ENCODE data around the gene NEFH. TPM values are rescaled to one million over a fixed set of nuclear protein-coding genes. Genes with fewer than 3 reads are reported as not detected.
A peak's percentile ranks its signal among the peaks of the same experiment; 100 is the strongest.

The NEFH gene
- total RNA-seq, 2 experiments from 2014 or later = 1.8 TPM

DNA sequence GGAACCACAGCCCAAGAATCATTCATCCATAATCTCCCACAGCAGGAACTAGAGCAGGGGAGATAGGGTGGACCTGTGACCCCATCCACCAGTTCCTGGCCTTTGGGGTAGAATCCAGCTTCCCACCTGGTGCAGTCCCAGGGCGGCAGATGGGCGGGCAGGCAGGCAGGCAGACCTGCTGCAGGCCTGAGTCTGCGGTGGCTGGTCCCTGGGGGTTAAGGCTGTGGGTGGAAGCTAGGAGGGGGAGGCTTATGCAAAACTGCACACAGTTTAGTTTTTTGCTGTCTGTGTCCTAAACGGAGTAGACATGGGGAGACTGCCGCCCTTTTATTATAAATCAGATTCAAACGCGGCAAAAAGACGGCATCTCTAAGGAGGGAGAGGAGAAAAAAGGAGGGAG, 4.5 kb upstream of the NEFH start:
- H3K27ac Mint-ChIP-seq = no peak overlapping the region
- H3K4me1 Mint-ChIP-seq = peaks cover 10% of the 10 kb centered on the region
- no peaks in the 10 kb centered on the region for H3K9me3 Mint-ChIP-seq
- no peaks in the 10 kb centered on the region for H3K36me3 Mint-ChIP-seq
- no peak for ATAC-seq (ENCODE audit: low read depth)
- POLR2A ChIA-PET = no interaction called here
- no peak overlapping the region for H3K4me3 Mint-ChIP-seq
- DNase-seq = no peak
- peaks cover 47% of the 10 kb centered on the region for H3K27me3 Mint-ChIP-seq

DNA sequence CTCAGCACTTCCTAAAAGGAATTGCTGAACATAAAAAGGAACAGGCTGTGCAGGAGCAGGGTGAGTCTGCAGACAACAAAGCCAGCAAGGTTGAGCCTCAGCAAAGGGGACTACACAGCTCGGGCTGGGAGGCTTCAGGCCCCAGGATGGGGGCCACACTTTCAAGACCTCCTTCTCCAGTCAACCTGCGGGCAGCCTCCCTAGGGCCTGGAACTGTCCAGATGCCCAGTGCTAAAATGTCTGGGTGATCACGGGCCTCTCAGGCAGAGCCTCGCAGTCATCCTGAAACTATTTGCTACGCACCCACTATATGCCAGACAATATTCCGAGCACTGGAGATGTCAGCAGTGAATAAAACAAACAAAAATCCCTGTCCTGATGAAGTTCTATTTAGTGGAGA, 3.9 kb upstream of the NEFH start:
- H3K4me3 Mint-ChIP-seq = no peak overlapping the region
- no peaks in the 10 kb centered on the region for H3K36me3 Mint-ChIP-seq
- DNase-seq (no peak), ATAC-seq (ENCODE audit: low read depth) (no peak)
- no peak overlapping the region for H3K27ac Mint-ChIP-seq
- POLR2A ChIA-PET = no interaction called here
- peaks cover 10% of the 10 kb centered on the region for H3K4me1 Mint-ChIP-seq
- H3K9me3 Mint-ChIP-seq = no peaks in the 10 kb centered on the region
- H3K27me3 Mint-ChIP-seq = peaks cover 45% of the 10 kb centered on the region

DNA sequence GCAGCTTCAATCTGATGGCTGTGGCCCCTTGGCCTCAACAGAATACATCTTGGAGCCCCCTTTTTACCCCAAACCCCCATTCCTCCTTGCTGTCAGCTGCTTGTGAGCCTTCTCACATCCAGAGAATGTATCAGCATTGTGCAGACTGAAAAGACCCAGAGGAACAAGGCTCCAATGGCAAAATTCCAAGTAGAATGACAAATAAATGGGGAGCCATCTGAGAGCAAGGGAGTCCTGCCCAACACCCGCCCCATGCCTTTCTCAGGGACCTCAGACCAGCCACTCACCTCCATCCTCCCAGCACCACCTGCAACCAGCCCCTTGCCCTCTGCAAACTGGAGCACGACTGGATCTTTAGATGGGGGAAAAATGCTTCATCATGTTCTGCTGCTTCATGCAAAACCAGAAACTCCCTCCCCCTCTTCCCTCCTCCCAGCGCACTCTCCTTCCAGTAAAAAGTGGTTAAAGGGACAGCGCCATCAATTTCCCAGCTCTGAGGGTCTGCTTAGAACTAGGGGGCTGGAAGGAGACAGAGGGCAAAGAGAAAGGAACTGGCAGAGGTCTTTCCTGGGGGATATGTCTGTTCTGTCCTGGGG, 2.2 kb upstream of the NEFH start:
- ATAC-seq (ENCODE audit: low read depth) = no peak
- peaks cover 13% of the 10 kb centered on the region for H3K4me1 Mint-ChIP-seq
- POLR2A ChIA-PET = no interaction called here
- DNase-seq = no peak
- H3K27me3 Mint-ChIP-seq = peaks cover 49% of the 10 kb centered on the region
- no peaks in the 10 kb centered on the region for H3K9me3 Mint-ChIP-seq
- H3K4me3 Mint-ChIP-seq = no peak overlapping the region
- no peak overlapping the region for H3K27ac Mint-ChIP-seq
- H3K36me3 Mint-ChIP-seq = peaks cover 1% of the 10 kb centered on the region

DNA sequence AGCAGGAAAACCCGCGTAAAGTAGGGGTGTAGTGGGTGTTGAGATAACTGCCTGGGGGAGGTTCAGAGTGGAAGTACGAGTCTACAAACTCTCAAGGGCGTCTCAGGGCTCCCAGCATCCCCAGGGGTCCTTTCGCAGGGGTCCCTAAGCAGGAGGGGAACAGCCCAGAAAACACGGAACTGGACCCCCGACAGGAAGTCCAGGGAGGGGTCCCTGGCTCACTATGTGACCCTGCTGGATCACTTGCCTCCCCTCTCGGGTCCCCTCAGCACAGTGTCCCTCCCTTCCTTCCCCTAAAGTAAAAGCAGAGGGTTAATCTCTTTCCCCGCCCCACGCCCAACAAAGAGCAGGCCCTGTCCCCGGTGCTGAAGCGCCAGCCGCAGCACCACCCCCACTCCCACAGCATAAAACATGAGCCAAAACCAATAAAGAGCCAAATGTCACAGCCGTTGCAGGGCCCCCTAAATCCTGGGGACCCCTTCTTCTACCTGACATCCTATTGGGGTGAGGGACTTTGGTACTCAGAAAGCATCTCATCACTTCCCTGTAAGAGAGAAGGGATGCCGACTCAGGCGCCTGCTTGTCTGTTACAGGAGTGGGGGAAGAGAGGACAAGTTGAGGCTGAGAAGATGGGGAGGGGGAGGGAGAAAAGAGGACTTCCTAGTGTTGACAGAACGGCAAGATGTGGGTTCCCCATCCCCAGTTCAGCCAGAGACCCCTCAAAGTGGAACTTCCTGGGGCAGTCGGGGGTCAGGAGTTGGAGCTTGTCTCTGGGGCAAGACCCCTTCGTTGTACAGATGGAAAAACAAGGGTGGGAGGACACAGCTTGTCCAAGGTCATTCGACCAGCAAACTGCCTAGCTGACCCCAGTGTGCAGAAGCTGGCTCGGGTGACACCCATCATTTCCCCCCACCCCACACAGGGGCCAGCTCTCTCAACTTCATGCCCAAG, 1.4 kb upstream of the NEFH start:
- Mint-ChIP-seq H3K27me3 (peaks cover 44% of the 10 kb centered on the region), H3K4me1 (peaks cover 13% of the 10 kb centered on the region), H3K36me3 (peaks cover 1% of the 10 kb centered on the region), H3K9me3 (no peaks in the 10 kb centered on the region), H3K4me3 (peak overlapping the region; percentile 12), H3K27ac (no peak overlapping the region)
- POLR2A ChIA-PET = no interaction called here
- ATAC-seq (ENCODE audit: low read depth) = peak; percentile 56
- DNase-seq = peak; percentile 65

DNA sequence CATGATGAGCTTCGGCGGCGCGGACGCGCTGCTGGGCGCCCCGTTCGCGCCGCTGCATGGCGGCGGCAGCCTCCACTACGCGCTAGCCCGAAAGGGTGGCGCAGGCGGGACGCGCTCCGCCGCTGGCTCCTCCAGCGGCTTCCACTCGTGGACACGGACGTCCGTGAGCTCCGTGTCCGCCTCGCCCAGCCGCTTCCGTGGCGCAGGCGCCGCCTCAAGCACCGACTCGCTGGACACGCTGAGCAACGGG, 169 bp downstream of the NEFH start:
- no peak overlapping the region for H3K4me3 Mint-ChIP-seq
- ATAC-seq (ENCODE audit: low read depth) (no peak), DNase-seq (no peak)
- peaks cover 44% of the 10 kb centered on the region for H3K27me3 Mint-ChIP-seq
- peaks cover 13% of the 10 kb centered on the region for H3K4me1 Mint-ChIP-seq
- no peak overlapping the region for H3K27ac Mint-ChIP-seq
- H3K36me3 Mint-ChIP-seq = peaks cover 1% of the 10 kb centered on the region
- no peaks in the 10 kb centered on the region for H3K9me3 Mint-ChIP-seq
- POLR2A ChIA-PET = interaction anchor here (1.1 kb wide), 1 partner anchor 73 kb away, joined by 3 read pairs; the partner anchor contains the start of gene THOC5

DNA sequence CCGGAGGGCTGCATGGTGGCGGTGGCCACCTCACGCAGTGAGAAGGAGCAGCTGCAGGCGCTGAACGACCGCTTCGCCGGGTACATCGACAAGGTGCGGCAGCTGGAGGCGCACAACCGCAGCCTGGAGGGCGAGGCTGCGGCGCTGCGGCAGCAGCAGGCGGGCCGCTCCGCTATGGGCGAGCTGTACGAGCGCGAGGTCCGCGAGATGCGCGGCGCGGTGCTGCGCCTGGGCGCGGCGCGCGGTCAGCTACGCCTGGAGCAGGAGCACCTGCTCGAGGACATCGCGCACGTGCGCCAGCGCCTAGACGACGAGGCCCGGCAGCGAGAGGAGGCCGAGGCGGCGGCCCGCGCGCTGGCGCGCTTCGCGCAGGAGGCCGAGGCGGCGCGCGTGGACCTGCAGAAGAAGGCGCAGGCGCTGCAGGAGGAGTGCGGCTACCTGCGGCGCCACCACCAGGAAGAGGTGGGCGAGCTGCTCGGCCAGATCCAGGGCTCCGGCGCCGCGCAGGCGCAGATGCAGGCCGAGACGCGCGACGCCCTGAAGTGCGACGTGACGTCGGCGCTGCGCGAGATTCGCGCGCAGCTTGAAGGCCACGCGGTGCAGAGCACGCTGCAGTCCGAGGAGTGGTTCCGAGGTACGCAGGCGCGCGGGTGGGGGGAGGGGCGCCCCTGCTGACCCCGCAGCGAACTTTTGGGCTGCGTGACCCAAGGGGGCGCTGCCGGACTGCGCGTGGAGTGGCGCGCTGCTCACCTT, 670 bp downstream of the NEFH start:
- POLR2A ChIA-PET = interaction anchor here (0.6 to 1.1 kb wide), 3 partner anchors 73 to 123 kb away, joined by 3 to 4 read pairs (median 3); partner anchors contain the start of gene THOC5

DNA sequence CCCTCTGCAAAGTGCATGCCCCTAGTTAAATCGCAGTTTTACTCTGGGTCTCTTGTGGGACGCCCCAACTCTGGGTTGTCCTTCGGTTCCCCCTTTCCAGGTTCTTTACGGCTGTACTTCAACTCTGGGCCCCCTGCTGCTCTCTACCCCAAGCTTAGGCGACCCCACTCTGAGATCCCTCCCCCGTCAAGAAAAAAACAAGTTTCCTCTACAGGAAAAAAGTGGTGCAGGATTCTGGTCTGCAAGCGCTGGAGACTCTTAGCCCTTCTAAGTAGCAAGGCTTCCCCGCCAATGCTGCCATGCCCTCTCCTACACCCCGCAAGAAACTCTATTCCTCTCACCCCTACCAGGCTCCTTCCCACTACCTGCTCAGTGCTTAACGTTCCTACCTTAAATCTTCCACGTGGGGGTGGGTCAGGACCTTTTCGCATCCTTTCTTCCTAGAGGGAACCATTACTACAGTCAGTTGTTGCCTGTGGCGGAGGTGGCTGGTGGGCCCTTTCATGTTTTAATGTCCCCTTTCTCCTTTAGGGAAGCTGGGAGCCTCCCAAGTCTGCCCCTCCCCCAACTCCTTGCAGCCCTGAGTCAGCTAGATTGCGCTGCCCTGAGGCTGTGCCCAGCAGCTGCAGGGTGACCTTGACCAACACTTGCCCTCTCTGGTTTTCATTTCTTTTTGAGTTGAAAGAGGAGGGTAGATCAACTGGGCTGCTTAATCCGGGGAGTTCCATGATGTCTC, 1.4 kb downstream of the NEFH start:
- Mint-ChIP-seq H3K4me3 (peak overlapping the region; percentile 73), H3K4me1 (peaks cover 13% of the 10 kb centered on the region), H3K9me3 (no peaks in the 10 kb centered on the region), H3K27me3 (peaks cover 46% of the 10 kb centered on the region), H3K27ac (peak overlapping the region; percentile 58), H3K36me3 (peaks cover 1% of the 10 kb centered on the region)
- ATAC-seq (ENCODE audit: low read depth) = no peak
- no peak for DNase-seq
- POLR2A ChIA-PET = interaction anchor here (1.1 kb wide), 1 partner anchor 72 kb away, joined by 3 read pairs; the partner anchor contains the start of gene THOC5

More for the DNA sequence above, 670 bp downstream of the NEFH start:
- peaks cover 46% of the 10 kb centered on the region for H3K27me3 Mint-ChIP-seq
- DNase-seq (peak; percentile 62), ATAC-seq (ENCODE audit: low read depth) (peak; percentile 72)
- H3K4me3 Mint-ChIP-seq = peak overlapping the region; percentile 73
- H3K9me3 Mint-ChIP-seq = no peaks in the 10 kb centered on the region
- H3K4me1 Mint-ChIP-seq = peaks cover 13% of the 10 kb centered on the region
- no peak overlapping the region for H3K27ac Mint-ChIP-seq
- H3K36me3 Mint-ChIP-seq = peaks cover 1% of the 10 kb centered on the region

DNA sequence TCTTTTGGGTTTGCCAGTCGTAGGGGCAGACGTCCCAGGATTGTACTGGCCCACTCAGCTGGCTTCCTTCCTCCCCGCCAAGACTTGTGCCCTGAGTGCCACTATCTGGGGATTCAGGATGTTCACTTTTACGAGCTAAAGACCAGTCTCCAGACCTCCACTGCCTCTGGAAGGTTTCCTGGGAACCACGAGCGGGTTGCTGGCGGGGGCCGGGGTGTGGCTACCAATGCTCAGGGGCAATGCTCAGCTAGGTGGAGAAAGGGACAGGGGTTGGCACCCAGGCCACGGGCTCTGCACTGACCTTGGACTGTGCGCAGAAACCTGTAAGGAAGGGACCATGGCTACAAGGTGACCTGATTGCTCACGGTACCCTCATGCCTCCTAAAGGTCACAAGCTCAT, 2.2 kb downstream of the NEFH start:
- ATAC-seq (ENCODE audit: low read depth) (no peak), DNase-seq (no peak)
- Mint-ChIP-seq H3K4me1 (peaks cover 13% of the 10 kb centered on the region), H3K36me3 (peaks cover 1% of the 10 kb centered on the region), H3K27me3 (peaks cover 41% of the 10 kb centered on the region), H3K9me3 (no peaks in the 10 kb centered on the region), H3K27ac (no peak overlapping the region), H3K4me3 (no peak overlapping the region)
- POLR2A ChIA-PET = no interaction called here

DNA sequence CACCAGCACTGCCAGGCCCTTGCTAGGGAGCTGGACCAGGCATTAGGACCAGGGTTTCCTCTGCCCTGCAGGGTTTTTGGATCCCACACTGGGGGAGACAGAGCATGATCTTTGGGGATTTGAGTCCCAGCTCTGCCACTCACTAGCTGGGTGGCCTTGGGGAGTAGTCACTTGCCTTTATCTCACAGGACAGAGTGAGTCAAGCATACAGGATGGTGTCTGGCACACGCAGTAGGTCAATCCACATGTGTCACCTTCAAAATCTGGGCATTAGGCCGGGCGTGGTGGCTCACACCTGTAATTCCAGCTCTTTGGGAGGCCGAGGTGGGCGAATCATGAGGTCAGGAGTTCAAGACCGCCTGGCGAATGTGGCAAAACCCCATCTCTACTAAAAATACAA, 2.7 kb downstream of the NEFH start:
- no peak for DNase-seq
- Mint-ChIP-seq H3K4me3 (no peak overlapping the region), H3K27me3 (peaks cover 38% of the 10 kb centered on the region), H3K9me3 (no peaks in the 10 kb centered on the region), H3K27ac (no peak overlapping the region), H3K36me3 (peaks cover 1% of the 10 kb centered on the region), H3K4me1 (peaks cover 13% of the 10 kb centered on the region)
- POLR2A ChIA-PET = no interaction called here
- ATAC-seq (ENCODE audit: low read depth) = no peak

DNA sequence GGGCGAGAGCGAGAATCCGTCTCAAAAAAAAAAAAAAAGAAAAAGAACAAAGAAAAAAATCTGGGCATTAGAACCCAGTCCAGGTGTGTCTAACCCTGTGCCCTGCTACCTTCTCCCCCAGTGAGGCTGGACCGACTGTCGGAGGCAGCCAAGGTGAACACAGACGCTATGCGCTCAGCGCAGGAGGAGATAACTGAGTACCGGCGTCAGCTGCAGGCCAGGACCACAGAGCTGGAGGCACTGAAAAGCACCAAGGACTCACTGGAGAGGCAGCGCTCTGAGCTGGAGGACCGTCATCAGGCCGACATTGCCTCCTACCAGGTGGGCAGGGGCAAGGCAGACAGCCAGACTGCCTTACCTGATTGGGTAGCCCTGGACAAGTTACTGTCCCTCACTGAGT, 3.2 kb downstream of the NEFH start:
- Mint-ChIP-seq H3K4me1 (peaks cover 12% of the 10 kb centered on the region), H3K4me3 (no peak overlapping the region), H3K9me3 (no peaks in the 10 kb centered on the region), H3K36me3 (peaks cover 1% of the 10 kb centered on the region), H3K27me3 (peaks cover 33% of the 10 kb centered on the region), H3K27ac (no peak overlapping the region)
- POLR2A ChIA-PET = no interaction called here
- DNase-seq (no peak), ATAC-seq (ENCODE audit: low read depth) (no peak)

DNA sequence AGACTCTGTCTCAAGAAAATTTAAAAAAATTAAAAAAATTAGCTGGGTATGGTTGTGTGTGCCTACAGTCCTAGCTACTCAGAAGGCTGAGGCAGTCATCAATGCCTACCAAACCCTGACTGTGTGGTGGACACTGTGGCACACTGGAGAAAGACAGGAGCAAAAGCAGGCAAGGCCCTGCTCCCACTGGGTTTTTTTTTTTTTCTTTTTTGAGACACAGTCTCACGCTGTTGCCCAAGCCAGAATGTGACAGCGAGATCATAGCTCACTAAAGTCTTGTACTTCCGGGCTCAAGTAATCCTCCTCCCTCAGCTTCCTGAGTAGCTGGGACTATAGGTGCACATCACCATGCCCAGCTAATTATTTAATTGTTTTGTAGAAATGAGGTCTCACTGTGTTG, 4.6 kb downstream of the NEFH start:
- POLR2A ChIA-PET = no interaction called here

DNA sequence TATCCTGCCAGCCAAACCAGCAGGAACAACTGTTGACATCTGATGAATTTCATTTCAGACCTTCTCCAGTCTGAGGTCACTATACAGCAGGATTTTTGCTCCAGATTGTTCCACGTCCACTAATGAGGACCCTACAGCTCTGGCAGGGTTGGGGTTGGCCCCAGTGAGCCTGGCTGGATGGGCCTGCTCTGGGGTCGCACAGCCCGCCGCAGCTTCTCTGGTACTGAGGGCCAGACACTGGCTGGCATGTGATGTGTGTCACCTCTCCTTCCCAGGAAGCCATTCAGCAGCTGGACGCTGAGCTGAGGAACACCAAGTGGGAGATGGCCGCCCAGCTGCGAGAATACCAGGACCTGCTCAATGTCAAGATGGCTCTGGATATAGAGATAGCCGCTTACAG, 5.4 kb downstream of the NEFH start:
- no peak overlapping the region for H3K27ac Mint-ChIP-seq
- ATAC-seq (ENCODE audit: low read depth) = no peak

More for the DNA sequence above, 4.6 kb downstream of the NEFH start:
- H3K4me3 Mint-ChIP-seq = no peak overlapping the region
- peaks cover 19% of the 10 kb centered on the region for H3K27me3 Mint-ChIP-seq
- DNase-seq (no peak), ATAC-seq (ENCODE audit: low read depth) (no peak)
- H3K4me1 Mint-ChIP-seq = peaks cover 4% of the 10 kb centered on the region
- H3K9me3 Mint-ChIP-seq = no peaks in the 10 kb centered on the region
- H3K36me3 Mint-ChIP-seq = peaks cover 1% of the 10 kb centered on the region
- H3K27ac Mint-ChIP-seq = no peak overlapping the region

DNA sequence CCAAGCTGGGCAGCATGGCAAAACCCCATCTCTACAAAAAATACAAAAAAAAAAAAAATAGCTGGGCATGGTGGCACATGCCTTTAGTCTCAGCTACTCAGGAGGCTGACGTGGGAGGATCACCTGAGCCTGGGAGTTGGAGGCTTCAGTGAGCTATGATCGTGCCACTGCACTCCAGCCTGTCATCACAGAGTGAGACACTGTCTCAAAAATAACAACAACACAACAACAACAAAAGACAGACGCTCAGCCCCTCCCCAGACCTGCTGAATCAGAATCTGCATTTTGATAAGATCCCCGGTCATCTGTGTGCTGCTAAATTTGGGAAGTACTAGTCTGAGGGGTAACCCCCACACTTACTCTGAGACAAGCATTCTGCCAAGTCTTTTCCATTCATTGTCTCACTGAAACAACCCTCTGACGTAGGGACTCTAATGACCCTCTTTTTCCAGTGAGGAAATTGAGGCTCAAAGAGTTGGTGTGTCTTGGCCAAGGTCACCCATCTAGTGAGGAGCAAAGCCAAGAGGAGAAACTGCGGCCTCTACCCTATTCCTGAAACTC, 7.5 kb downstream of the NEFH start:
- Mint-ChIP-seq H3K27ac (no peak overlapping the region), H3K36me3 (peaks cover 2% of the 10 kb centered on the region), H3K27me3 (peaks cover 4% of the 10 kb centered on the region), H3K4me3 (no peak overlapping the region), H3K4me1 (no peaks in the 10 kb centered on the region), H3K9me3 (no peaks in the 10 kb centered on the region)
- ATAC-seq (ENCODE audit: low read depth) (no peak), DNase-seq (no peak)
- POLR2A ChIA-PET = no interaction called here

More for the DNA sequence above, 5.4 kb downstream of the NEFH start:
- POLR2A ChIA-PET = no interaction called here
- Mint-ChIP-seq H3K9me3 (no peaks in the 10 kb centered on the region), H3K4me1 (peaks cover 3% of the 10 kb centered on the region), H3K36me3 (peaks cover 3% of the 10 kb centered on the region), H3K4me3 (no peak overlapping the region), H3K27me3 (peaks cover 16% of the 10 kb centered on the region)
- no peak for DNase-seq
